NK-92 (cell line): ENCODE results near the gene SCO1.
"Not testable (repeated sequence)": the region's sequence is repeated elsewhere in the genome, so short reads cannot be mapped to it uniquely, and the experiment has no call there.

ENCODE experiments used
- DNase-seq: peaks from one replicate; lab custom pipeline; 2025; ENCODE audit not compliant: unreplicated experiment; lab: John Stamatoyannopoulos, UW

Gene SCO1

GRCh38 chr17:10697092-10698081, at the start of gene SCO1, which contains the start of gene ADPRM:
Gene SCO1, minus strand, starts transcription at chr17:10697533. Its CDS starts 26 bp downstream, at chr17:10697507.
Gene ADPRM, plus strand, starts transcription at chr17:10697594. Its CDS starts 7,333 bp downstream, at chr17:10704927.
- DNase-seq: peak; percentile 34

- DNase-seq: no peak
Observed at GRCh38 chr17:10745231-10745630, 47.9 kb upstream of the SCO1 start.

- DNase-seq: no peak
Observed at GRCh38 chr17:10744501-10745000, 47.2 kb upstream of the SCO1 start.

GRCh38 chr17:10743316-10744009, 46.1 kb upstream of the SCO1 start:
- DNase-seq: no peak

- no peak for DNase-seq
Observed at GRCh38 chr17:10742431-10742830, 45.1 kb upstream of the SCO1 start.

GRCh38 chr17:10741416-10742135, 44.2 kb upstream of the SCO1 start:
- no peak for DNase-seq

GRCh38 chr17:10739386-10739785, 42.1 kb upstream of the SCO1 start:
- DNase-seq: no peak

- DNase-seq: no peak
Observed at GRCh38 chr17:10738521-10739258, 41.4 kb upstream of the SCO1 start.

GRCh38 chr17:10737736-10738135, 40.4 kb upstream of the SCO1 start:
- DNase-seq: no peak

- no peak for DNase-seq
Observed at GRCh38 chr17:10737168-10737622, 39.9 kb upstream of the SCO1 start.

GRCh38 chr17:10735821-10736220, 38.5 kb upstream of the SCO1 start:
- DNase-seq: no peak

GRCh38 chr17:10735251-10735650, 37.9 kb upstream of the SCO1 start:
- DNase-seq: no peak

GRCh38 chr17:10733666-10734065, 36.3 kb upstream of the SCO1 start:
- DNase-seq: no peak

- not testable (repeated sequence) for DNase-seq
Observed at GRCh38 chr17:10732121-10732520, 34.8 kb upstream of the SCO1 start.

- DNase-seq: no peak
Observed at GRCh38 chr17:10731408-10731879, 34.1 kb upstream of the SCO1 start.

- not testable (repeated sequence) for DNase-seq
Observed at GRCh38 chr17:10730247-10730646, 32.9 kb upstream of the SCO1 start.

- DNase-seq: no peak
Observed at GRCh38 chr17:10729334-10730193, 32.2 kb upstream of the SCO1 start, which contains the start of gene TMEM220. Gene TMEM220, minus strand, starts transcription at chr17:10730023. Its CDS starts 172 bp downstream, at chr17:10729851.

GRCh38 chr17:10728331-10728892, 31.1 kb upstream of the SCO1 start:
- DNase-seq: no peak

- DNase-seq: no peak
Observed at GRCh38 chr17:10727192-10727591, 29.9 kb upstream of the SCO1 start.
